HG02588 (cell line): ENCODE results near the gene SHISA9.
"Not testable (repeated sequence)": the region's sequence is repeated elsewhere in the genome, so short reads cannot be mapped to it uniquely, and the experiment has no call there.

Experiments
- ATAC-seq: cut with Tn5 transposase; IDR thresholded peaks from one replicate; pipeline ENCODE4 v1.9.1; 2021; ENCODE audit warnings: mild to moderate bottlenecking, moderate library complexity; ENCODE audit not compliant: unreplicated experiment

Gene SHISA9

GRCh38 chr16:12899529-12900143 lies 1.8 kb upstream of the SHISA9 start:
- ATAC-seq = no peak

DNA sequence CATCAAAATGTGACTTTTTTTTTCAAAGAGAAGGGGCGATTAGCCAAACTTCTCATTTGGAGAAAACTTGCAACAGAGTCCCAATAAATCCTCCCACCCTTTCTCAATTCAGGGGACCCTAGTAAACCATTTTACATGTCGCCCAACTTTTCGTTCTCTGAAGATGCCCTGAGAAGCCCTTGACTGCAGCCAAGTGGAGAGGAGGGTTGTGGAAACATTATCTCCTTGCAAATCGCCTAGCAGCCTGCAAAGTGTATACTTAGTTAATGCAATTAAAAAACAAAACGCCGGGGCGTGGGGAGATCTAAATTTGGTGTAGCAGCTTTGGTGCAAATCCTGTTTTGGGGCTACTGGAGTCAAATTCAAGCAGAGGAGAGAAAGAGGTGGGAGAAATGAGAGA lies 1.2 kb upstream of the SHISA9 start:
- no peak for ATAC-seq

GRCh38 chr16:12900599-12901203 lies 697 bp upstream of the SHISA9 start:
- no peak for ATAC-seq

GRCh38 chr16:12901204-12901596 lies 198 bp upstream of the SHISA9 start:
- ATAC-seq = no peak

DNA sequence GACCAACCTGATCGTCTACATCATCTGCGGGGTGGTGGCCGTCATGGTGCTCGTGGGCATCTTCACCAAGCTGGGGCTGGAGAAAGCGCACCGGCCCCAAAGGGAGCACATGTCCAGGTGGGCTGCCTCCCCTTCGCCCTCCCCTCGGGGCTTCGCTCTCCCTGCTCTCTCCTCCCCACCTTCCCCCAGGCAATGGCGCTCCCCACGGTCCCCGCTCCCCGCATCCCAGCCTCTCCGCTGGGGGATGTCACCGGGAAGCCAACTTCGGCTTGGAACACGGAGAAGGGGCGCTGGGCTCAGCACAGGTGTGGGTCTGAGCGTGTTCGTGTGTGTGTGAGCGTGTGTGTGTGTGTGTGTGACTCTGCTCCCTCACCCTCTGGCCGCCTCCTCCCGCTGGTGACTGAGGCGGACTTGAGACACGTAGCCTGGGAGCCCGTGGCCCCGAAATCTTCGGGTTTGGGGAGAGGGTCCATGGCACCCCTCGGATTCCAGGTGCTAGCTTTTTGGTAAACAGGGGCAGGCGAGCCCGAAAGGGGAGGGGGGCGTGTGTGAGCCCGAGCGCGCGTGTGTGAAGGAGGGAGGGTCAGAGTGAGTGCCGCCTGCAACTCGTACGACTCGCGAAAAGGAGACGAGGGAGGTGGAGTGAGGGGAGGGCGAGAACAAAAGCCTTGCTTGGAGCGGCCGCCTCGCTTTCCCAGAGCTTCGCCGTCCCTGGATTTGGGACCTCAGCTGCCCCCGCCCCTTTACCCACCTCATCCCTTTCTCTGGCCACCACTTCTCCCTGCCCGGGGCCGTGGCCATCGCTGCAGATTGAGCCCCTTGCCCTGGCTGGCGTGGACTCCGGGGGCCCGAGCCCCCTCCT lies 1.3 kb downstream of the SHISA9 start:
- ATAC-seq = no peak

GRCh38 chr16:12903407-12904328 lies 2.3 kb downstream of the SHISA9 start:
- ATAC-seq = no peak

- ATAC-seq = no peak
Observed at GRCh38 chr16:12904329-12904671, 2.9 kb downstream of the SHISA9 start.

GRCh38 chr16:12906271-12906670 lies 4.9 kb downstream of the SHISA9 start:
- ATAC-seq = no peak

GRCh38 chr16:12906765-12907516 lies 5.5 kb downstream of the SHISA9 start:
- no peak for ATAC-seq

DNA sequence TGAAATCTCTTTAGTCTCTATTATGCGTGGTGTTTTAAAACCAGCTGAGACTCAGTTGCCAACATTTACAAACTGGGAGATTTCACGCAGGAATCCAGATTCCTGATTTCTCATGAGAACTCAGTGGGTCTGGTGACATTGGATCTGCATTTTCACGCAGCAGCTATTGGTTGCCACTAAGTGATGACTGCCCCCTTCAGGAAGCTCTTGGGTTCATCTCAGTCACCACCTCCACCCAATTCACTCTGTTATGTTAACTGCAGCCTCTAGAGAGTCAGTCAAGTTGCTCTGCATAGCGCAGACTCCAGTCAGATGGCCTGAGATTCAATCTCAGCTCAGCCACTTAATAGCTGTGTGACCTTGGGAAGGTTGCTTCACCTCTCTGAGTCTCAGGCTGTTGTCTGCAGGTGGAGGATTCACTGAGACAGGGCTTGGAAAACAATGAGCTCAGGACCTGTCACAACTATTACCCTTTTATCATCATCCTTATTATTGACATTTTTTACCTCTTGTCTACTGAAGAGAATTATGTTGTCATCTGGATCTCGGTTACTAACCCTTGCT lies 6.4 kb downstream of the SHISA9 start:
- no peak for ATAC-seq

DNA sequence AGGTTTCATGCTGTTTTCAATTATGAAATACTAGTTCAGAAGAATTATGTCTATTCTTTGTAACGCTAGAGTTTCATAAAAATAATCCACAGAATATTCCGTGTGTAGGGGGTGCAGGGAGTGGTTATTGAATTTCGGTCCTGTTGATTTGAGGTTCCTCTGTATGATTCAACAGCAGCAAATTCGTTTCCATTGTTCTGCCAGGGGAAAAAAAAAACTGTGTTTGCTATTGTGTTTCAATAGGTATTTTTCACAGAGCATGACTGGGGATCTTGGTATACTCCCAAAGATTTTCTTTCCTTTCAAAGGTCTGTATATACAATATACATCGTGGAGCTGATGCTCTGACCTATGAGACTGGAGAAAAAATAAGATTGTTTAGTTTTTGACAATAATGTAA lies 15.8 kb downstream of the SHISA9 start:
- ATAC-seq = no peak

DNA sequence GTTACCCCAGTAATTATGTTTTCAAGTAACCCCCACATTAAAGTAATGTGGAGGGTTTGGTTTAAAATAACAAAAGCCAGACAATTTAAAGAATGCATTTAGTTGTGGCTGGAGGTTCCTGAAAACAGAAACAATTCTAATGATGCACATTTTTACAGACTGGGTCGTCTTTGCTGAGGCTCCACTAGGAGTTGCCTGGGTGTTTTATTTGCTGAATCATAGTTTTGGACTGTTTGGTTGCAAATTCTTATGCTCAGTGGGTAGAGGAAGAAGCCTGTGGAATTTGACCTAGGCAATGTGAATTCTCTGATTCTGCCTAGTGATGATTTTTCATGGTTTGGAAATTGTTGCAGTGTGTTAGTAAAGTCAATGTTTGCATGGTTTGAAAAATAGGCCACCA lies 16.3 kb downstream of the SHISA9 start:
- no peak for ATAC-seq

- no peak for ATAC-seq
Observed at GRCh38 chr16:12920739-12921138, 19.3 kb downstream of the SHISA9 start.

GRCh38 chr16:12923640-12924039 lies 22.2 kb downstream of the SHISA9 start:
- not testable (repeated sequence) for ATAC-seq

- no peak for ATAC-seq
Observed at GRCh38 chr16:12925026-12925800, 23.8 kb downstream of the SHISA9 start.

GRCh38 chr16:12927591-12927990 lies 26.2 kb downstream of the SHISA9 start:
- no peak for ATAC-seq

GRCh38 chr16:12930881-12931280 lies 29.5 kb downstream of the SHISA9 start:
- no peak for ATAC-seq

- no peak for ATAC-seq
Observed at GRCh38 chr16:12936391-12936790, 35.0 kb downstream of the SHISA9 start.

GRCh38 chr16:12941896-12942295 lies 40.5 kb downstream of the SHISA9 start:
- no peak for ATAC-seq
